K562 (cell line): ENCODE results near the gene MRPL48. TPM values are rescaled to one million over a fixed set of nuclear protein-coding genes. Genes with fewer than 3 reads are reported as not detected.

Source experiments
- BRD9 ChIP-seq: fragments of 450-650 bp; IDR thresholded peaks from 2 replicates; pipeline ENCODE4 v1.6.1; 2018; ENCODE audit warnings: low read depth; ENCODE audit not compliant: partially characterized antibody
- CBX8 ChIP-seq: fragments of 200-600 bp; sonication (generic); IDR thresholded peaks from 2 replicates; pipeline ENCODE4 v1.6.1; 2012; ENCODE audit warnings: borderline replicate concordance, mixed run types, low read depth, mild to moderate bottlenecking, moderate library complexity, mixed read lengths, low read length, control low read depth, inconsistent platforms; ENCODE audit not compliant: poor library complexity, severe bottlenecking; ENCODE audit errors: extremely low read depth
- CCAR2 ChIP-seq: fragments of 200-400 bp; formaldehyde crosslinking; IDR thresholded peaks from 2 replicates; pipeline ENCODE4 v1.6.1; 2017; ENCODE audit warnings: mild to moderate bottlenecking, low read depth, low read length
- EP300 ChIP-seq: IDR thresholded peaks from 2 replicates; pipeline ENCODE4 v1.6.1; 2012; ENCODE audit warnings: low read length, improper control_type of control experiment
- HIVEP1 ChIP-seq: fragments of 250-450 bp; sonication (Bioruptor Pico); IDR thresholded peaks from 2 replicates; pipeline ENCODE4 v1.4.0; 2020; ENCODE audit warnings: mild to moderate bottlenecking
- HNRNPLL ChIP-seq: fragments of 200-400 bp; formaldehyde crosslinking; IDR thresholded peaks from 2 replicates; pipeline ENCODE4 v1.6.1; 2017; ENCODE audit warnings: low read length, low read depth, mild to moderate bottlenecking; ENCODE audit not compliant: poor library complexity, severe bottlenecking
- MCM5 ChIP-seq: fragments of 450-650 bp; IDR thresholded peaks from 2 replicates; pipeline ENCODE4 v1.6.1; 2016; ENCODE audit warnings: low read depth
- MTF1 ChIP-seq: fragments of 250-450 bp; sonication (Bioruptor Pico); IDR thresholded peaks from 2 replicates; pipeline ENCODE4 v1.9.0; 2021; ENCODE audit warnings: moderate library complexity, mild to moderate bottlenecking, inconsistent platforms, borderline replicate concordance
- NONO ChIP-seq, 2 experiments: fragments of 200-400 bp in 1 of 2; fragments of 450-650 bp in 1 of 2; formaldehyde crosslinking in 1 of 2; IDR thresholded peaks; 2 replicates each; pipeline ENCODE4 v1.6.1; 2017; ENCODE audit warnings: low read depth in 2 of 2, mild to moderate bottlenecking in 2 of 2, moderate library complexity in 2 of 2, low read length in 1 of 2
- POLR2AphosphoS5 ChIP-seq: IDR thresholded peaks from 2 replicates; pipeline ENCODE4 v1.6.1; 2011; ENCODE audit warnings: mild to moderate bottlenecking, low read depth, low read length, moderate library complexity; ENCODE audit not compliant: control insufficient read depth, insufficient read depth
- RFX5 ChIP-seq: IDR thresholded peaks from 2 replicates; pipeline ENCODE4 v1.6.1; 2011; ENCODE audit warnings: low read depth, mild to moderate bottlenecking, improper control_type of control experiment, low read length
- RUNX1 ChIP-seq: sonication (generic); IDR thresholded peaks from 2 replicates; pipeline ENCODE4 v1.6.1; 2016; ENCODE audit warnings: antibody characterized with exemption, low read depth
- SMAD3 ChIP-seq: fragments of 450-650 bp; formaldehyde crosslinking; conservative IDR thresholded peaks from 2 replicates; pipeline ENCODE4 v1.4.0; 2020; ENCODE audit warnings: mild to moderate bottlenecking
- SMARCA4 ChIP-seq: fragments of 450-650 bp; IDR thresholded peaks from 2 replicates; pipeline ENCODE4 v1.6.1; 2016
- SRSF9 ChIP-seq: fragments of 200-400 bp; formaldehyde crosslinking; IDR thresholded peaks from 2 replicates; pipeline ENCODE4 v1.6.1; 2017; ENCODE audit warnings: low read depth, low read length, borderline replicate concordance
- TFAM ChIP-seq: fragments of 250-450 bp; sonication (Bioruptor Pico); conservative IDR thresholded peaks from 2 replicates; pipeline ENCODE4 v1.5.0; 2021; ENCODE audit warnings: mild to moderate bottlenecking, moderate library complexity
- TOE1 ChIP-seq, 2 experiments: fragments of 450-650 bp in 1 of 2; sonication (generic) in 1 of 2; formaldehyde crosslinking in 1 of 2; IDR thresholded peaks; 2 replicates each; pipeline versions ENCODE4 v1.7.1 to v1.8.0; 2016 to 2022; ENCODE audit warnings: borderline replicate concordance in 2 of 2, mild to moderate bottlenecking in 2 of 2, antibody characterized with exemption in 1 of 2, inconsistent platforms in 1 of 2, low read depth in 1 of 2, missing genetic modification reagents in 1 of 2, moderate library complexity in 1 of 2
- TRIM24 ChIP-seq, 2 experiments: fragments of 450-650 bp; IDR thresholded peaks; 2 replicates each; pipeline ENCODE4 v1.6.1; 2016
- WHSC1 ChIP-seq: IDR thresholded peaks from one replicate; pipeline ENCODE4 v1.6.1; 2012; ENCODE audit warnings: low read length, control low read depth, inconsistent platforms
- ZBED1 ChIP-seq: IDR thresholded peaks from 2 replicates; pipeline ENCODE4 v1.6.1; 2014
- ZNF124 ChIP-seq: sonication (generic); formaldehyde crosslinking; IDR thresholded peaks from 2 replicates; pipeline ENCODE4 v1.8.1; 2022; ENCODE audit warnings: missing genetic modification reagents
- ZNF695 ChIP-seq: fragments of 450-650 bp; formaldehyde crosslinking; IDR thresholded peaks from 2 replicates; pipeline ENCODE4 v1.4.0; 2020; ENCODE audit warnings: mild to moderate bottlenecking, moderate library complexity
- ZNF699 ChIP-seq: fragments of 250-450 bp; sonication (Bioruptor Pico); IDR thresholded peaks from 2 replicates; pipeline ENCODE4 v1.8.0; 2021; ENCODE audit warnings: mild to moderate bottlenecking, moderate library complexity; ENCODE audit not compliant: insufficient replicate concordance
- ZNF785 ChIP-seq: fragments of 250-450 bp; sonication (Bioruptor Pico); IDR thresholded peaks from 2 replicates; pipeline ENCODE4 v1.4.0; 2020; ENCODE audit warnings: mild to moderate bottlenecking
- ZZZ3 ChIP-seq: fragments of 450-650 bp; IDR thresholded peaks from 2 replicates; pipeline ENCODE4 v1.6.1; 2016; ENCODE audit warnings: antibody characterized with exemption, mild to moderate bottlenecking, moderate library complexity
- polyA plus RNA-seq, 8 experiments: library from polyadenylated mRNA; depleted of rRNA in 4 of 8; stranded (reverse) in 5 of 8; unstranded in 3 of 8; fragments of >200 nt; fragmentation: Nextera tagmentation in 2 of 8; fragmentation: Illumina TruSeq in 1 of 8; extraction: Ambion mirVana in 2 of 8; extraction: Trizol in 1 of 8; gene quantifications; 2 replicates each; pipeline versions ENCODE4 v1.2.1 to v1.2.3, GENCODE V29; 2011 to 2014; ENCODE audit warnings: inconsistent platforms in 1 of 8, missing spikeins in 1 of 8
- total RNA-seq, 7 experiments: library from RNA; depleted of rRNA in 6 of 7; stranded (reverse); fragments of >200 nt in 6 of 7; fragmentation: Illumina TruSeq in 2 of 7; extraction: Trizol in 2 of 7; gene quantifications; 2 replicates each; pipeline versions ENCODE4 v1.2.1 to v1.2.3, GENCODE V29; 2011 to 2021; ENCODE audit warnings: low replicate concordance in 1 of 7
- TF ChIP-seq, protein P1 (sequence below), 2 experiments: IDR thresholded peaks; 2 replicates each; pipeline ENCODE4 v1.6.1; 2011; ENCODE audit warnings: borderline replicate concordance in 1 of 2, control low read depth in 1 of 2, low read depth in 1 of 2, low read length in 1 of 2, mild to moderate bottlenecking in 1 of 2, mixed read lengths in 1 of 2, moderate library complexity in 1 of 2; ENCODE audit not compliant: insufficient read depth in 1 of 2, insufficient read length in 1 of 2, poor library complexity in 1 of 2, severe bottlenecking in 1 of 2; ENCODE audit errors: extremely low read depth in 1 of 2
- TF ChIP-seq, protein P2 (sequence below): fragments of 250-450 bp; sonication (Bioruptor Pico); IDR thresholded peaks from 2 replicates; pipeline ENCODE4 v1.4.0; 2020

MRPL48 gene
- total and polyA plus RNA-seq, 9 of the 15 experiments (the other 6 are each of a cell fraction or from before 2014, with no cell fraction given): 66.0 to 237 (median 104) TPM

DNA sequence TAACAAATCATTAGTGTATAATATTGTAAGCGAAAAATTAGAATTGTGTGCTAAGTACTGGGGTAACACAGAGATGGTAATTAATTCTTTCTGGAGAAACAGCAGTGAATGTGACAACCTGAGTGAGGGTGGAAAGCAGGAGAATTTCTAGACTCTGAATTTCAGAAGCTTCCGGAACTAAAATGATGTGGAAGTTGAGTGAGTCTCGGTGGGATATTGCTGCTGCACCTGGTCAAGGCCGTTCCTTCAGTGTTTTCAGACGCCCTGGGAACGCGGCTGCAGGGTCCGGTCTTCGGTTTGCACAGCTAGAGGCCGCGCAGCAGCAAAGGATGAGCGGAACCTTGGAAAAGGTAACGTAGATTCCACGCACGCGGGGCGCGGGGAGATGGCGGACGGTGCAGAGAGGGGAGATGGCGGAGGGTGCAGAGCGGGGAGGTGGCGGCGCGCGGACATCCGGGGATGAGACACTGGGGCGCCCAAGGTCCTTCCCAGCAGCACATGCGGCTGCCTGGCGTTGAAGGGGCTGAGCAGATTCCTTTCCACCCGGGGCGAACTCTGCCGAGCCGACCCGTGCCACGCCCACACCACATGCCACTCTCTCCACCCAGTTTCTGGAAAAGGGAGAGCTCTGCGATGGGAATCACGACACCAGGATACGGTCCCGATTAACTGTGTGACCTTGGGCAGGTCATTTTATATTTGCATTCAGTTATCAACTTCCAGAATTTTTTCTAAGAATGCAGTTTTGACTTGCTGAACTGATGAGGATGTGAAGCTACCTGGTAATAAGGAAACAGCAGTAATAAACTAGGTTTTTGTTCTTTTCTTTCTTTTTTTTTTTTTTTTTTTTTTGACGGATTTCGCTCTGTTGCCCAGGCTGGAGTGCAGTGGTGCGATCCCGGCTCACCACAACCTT is at the start of gene MRPL48 (continued):
- TF ChIP-seq ZNF785 (CRISPR knock-in tag) (no peak), TOE1 (IDR thresholded peaks at IDR 0.05; ENCODE audit: borderline replicate concordance) (peak; percentile 92), TOE1 (CRISPR knock-in tag; IDR thresholded peaks at IDR 0.05; ENCODE audit: borderline replicate concordance, low read depth) (0 out of 2 replicates have a peak, but pooled peaks have one; percentile 82), HNRNPLL (peak; percentile 76), SMAD3 (0 out of 2 replicates have a peak, but pooled peaks have one; percentile 11), EP300 (peak; percentile 5), ZNF124 (CRISPR knock-in tag) (no peak), HIVEP1 (CRISPR knock-in tag) (no peak), ZNF695 (CRISPR knock-in tag) (no peak), WHSC1 (no peak), CBX8 (no peak), CCAR2 (no peak), MCM5 (no peak), POLR2AphosphoS5 (peak; percentile 89), SMARCA4 (0 out of 2 replicates have a peak, but pooled peaks have one; percentile 16), SRSF9 (no peak), NONO (IDR thresholded peaks at IDR 0.05; ENCODE audit: low read depth in 2 of 2, low read length in 1 of 2) (no peak), ZBED1 (no peak; the same call in 1 of the 2 replicates), TFAM (CRISPR knock-in tag) (no peak), BRD9 (peak; percentile 97), RUNX1 (no peak), RFX5 (no peak), ZNF699 (no peak), ZZZ3 (no peak), MTF1 (no peak), TRIM24 (IDR thresholded peaks at IDR 0.05) (peak; percentile 45 to 99; a peak in 3 of 4 replicates)
- TF ChIP-seq, protein P1, sequence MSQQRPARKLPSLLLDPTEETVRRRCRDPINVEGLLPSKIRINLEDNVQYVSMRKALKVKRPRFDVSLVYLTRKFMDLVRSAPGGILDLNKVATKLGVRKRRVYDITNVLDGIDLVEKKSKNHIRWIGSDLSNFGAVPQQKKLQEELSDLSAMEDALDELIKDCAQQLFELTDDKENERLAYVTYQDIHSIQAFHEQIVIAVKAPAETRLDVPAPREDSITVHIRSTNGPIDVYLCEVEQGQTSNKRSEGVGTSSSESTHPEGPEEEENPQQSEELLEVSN (IDR thresholded peaks at IDR 0.05; ENCODE audit: borderline replicate concordance in 1 of 2, extremely low read depth in 1 of 2, insufficient read depth in 1 of 2, insufficient read length in 1 of 2, low read depth in 1 of 2, low read length in 1 of 2, poor library complexity in 1 of 2, severe bottlenecking in 1 of 2): peak; percentile 67 to 82
- TF ChIP-seq, protein P2, sequence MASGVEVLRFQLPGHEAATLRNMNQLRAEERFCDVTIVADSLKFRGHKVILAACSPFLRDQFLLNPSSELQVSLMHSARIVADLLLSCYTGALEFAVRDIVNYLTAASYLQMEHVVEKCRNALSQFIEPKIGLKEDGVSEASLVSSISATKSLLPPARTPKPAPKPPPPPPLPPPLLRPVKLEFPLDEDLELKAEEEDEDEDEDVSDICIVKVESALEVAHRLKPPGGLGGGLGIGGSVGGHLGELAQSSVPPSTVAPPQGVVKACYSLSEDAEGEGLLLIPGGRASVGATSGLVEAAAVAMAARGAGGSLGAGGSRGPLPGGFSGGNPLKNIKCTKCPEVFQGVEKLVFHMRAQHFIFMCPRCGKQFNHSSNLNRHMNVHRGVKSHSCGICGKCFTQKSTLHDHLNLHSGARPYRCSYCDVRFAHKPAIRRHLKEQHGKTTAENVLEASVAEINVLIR: no peak
